K562 (cell line): ENCODE data around the gene BRD7.

Experiments
- BACH1 ChIP-seq: fragments of 200-800 bp; sonication (Bioruptor generic); IDR thresholded peaks from 2 replicates; pipeline ENCODE4 v1.6.1; 2016; ENCODE audit warnings: missing genetic modification characterization, missing compliant biosample characterization
- CCAR2 ChIP-seq: fragments of 200-400 bp; formaldehyde crosslinking; IDR thresholded peaks from 2 replicates; pipeline ENCODE4 v1.6.1; 2017; ENCODE audit warnings: mild to moderate bottlenecking, low read depth, low read length
- CREB1 ChIP-seq, 2 experiments: sonication (generic) in 1 of 2; formaldehyde crosslinking in 1 of 2; IDR thresholded peaks; 2 replicates each; pipeline versions ENCODE4 v1.6.1 to v1.8.0; 2012 to 2022; ENCODE audit warnings: inconsistent platforms in 1 of 2, mild to moderate bottlenecking in 1 of 2, missing genetic modification reagents in 1 of 2, moderate library complexity in 1 of 2
- EZH2 ChIP-seq: IDR thresholded peaks from 2 replicates; pipeline ENCODE4 v1.6.1; 2012; ENCODE audit warnings: low read depth, mild to moderate bottlenecking, inconsistent platforms, low read length, borderline replicate concordance
- HOMEZ ChIP-seq: fragments of 250-450 bp; sonication (Bioruptor Pico); IDR thresholded peaks from 2 replicates; pipeline ENCODE4 v1.4.0; 2020; ENCODE audit warnings: mild to moderate bottlenecking, moderate library complexity
- KDM4B ChIP-seq, 2 experiments: fragments of 450-650 bp in 1 of 2; sonication (generic) in 1 of 2; IDR thresholded peaks; 2 replicates each; pipeline ENCODE4 v1.6.1; 2016 to 2017; ENCODE audit warnings: borderline replicate concordance in 2 of 2, antibody characterized with exemption in 1 of 2, low read depth in 1 of 2, mild to moderate bottlenecking in 1 of 2
- MEIS2 ChIP-seq: fragments of 450-650 bp; IDR thresholded peaks from 2 replicates; pipeline ENCODE4 v1.6.1; 2014; ENCODE audit warnings: mild to moderate bottlenecking; ENCODE audit not compliant: partially characterized antibody
- NR2C2 ChIP-seq, 2 experiments: fragments of 200-800 bp in 1 of 2; sonication (Bioruptor generic) in 1 of 2; sonication (generic) in 1 of 2; formaldehyde crosslinking in 1 of 2; IDR thresholded peaks; 2 replicates each; pipeline versions ENCODE4 v1.6.1 to v1.8.0; 2016 to 2022; ENCODE audit warnings: mild to moderate bottlenecking in 1 of 2, missing compliant biosample characterization in 1 of 2, missing genetic modification characterization in 1 of 2, missing genetic modification reagents in 1 of 2
- REST ChIP-seq, 2 experiments: fragments of 450-650 bp; formaldehyde crosslinking in 1 of 2; IDR thresholded peaks; 2 replicates each; pipeline versions ENCODE4 v1.4.0 to v1.6.1; 2014 to 2020; ENCODE audit warnings: mild to moderate bottlenecking in 2 of 2, borderline replicate concordance in 1 of 2, low read depth in 1 of 2
- YBX1 ChIP-seq: fragments of 450-650 bp; IDR thresholded peaks from 2 replicates; pipeline ENCODE4 v1.7.1; 2016; ENCODE audit warnings: mild to moderate bottlenecking
- ZNF140 ChIP-seq: fragments of 250-450 bp; sonication (Bioruptor Pico); IDR thresholded peaks from 2 replicates; pipeline ENCODE4 v1.8.0; 2021; ENCODE audit warnings: moderate library complexity, mild to moderate bottlenecking, inconsistent platforms
- TF ChIP-seq, protein P1 (sequence below): fragments of 450-650 bp; formaldehyde crosslinking; IDR thresholded peaks from 2 replicates; pipeline ENCODE4 v1.4.0; 2022; ENCODE audit warnings: missing genetic modification characterization
- TF ChIP-seq, protein P2 (sequence below), 3 experiments: IDR thresholded peaks in 2 of 3; conservative IDR thresholded peaks in 1 of 3; 2 replicates each; pipeline ENCODE4 v1.5.1; 2011 to 2012; ENCODE audit warnings: low read length in 3 of 3, mild to moderate bottlenecking in 3 of 3, control low read depth in 2 of 3, improper control_type of control experiment in 1 of 3, inconsistent platforms in 1 of 3, low read depth in 1 of 3, mixed read lengths in 1 of 3, moderate library complexity in 1 of 3; ENCODE audit not compliant: insufficient read depth in 2 of 3

DNA sequence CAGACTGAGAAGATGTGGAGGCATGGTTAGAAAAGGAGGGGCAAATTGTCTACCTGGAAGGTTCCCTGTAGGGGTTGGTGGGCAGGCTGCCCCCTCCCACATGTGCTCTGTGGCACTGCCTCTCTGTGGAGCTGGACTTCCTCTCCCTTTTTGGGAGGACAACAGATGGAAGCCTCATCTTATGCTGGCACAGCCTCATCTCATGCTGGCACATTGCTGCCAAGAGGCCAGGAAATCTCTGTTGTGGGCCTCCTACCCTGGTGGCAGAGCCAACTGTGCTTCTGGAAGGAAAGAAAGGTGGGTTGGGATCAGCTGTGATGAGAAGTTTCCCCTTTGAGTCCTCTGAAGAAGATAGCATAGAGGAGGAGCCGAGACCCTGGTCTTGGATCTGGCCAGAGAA lies 19.7 kb upstream of the BRD7 start:
- no peak for TF ChIP-seq CREB1 (IDR thresholded peaks at IDR 0.05)
- no peak for TF ChIP-seq CREB1 (CRISPR knock-in tag; IDR thresholded peaks at IDR 0.05)
- TF ChIP-seq, protein P1, sequence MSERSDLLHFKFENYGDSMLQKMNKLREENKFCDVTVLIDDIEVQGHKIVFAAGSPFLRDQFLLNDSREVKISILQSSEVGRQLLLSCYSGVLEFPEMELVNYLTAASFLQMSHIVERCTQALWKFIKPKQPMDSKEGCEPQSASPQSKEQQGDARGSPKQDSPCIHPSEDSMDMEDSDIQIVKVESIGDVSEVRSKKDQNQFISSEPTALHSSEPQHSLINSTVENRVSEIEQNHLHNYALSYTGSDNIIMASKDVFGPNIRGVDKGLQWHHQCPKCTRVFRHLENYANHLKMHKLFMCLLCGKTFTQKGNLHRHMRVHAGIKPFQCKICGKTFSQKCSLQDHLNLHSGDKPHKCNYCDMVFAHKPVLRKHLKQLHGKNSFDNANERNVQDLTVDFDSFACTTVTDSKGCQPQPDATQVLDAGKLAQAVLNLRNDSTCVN (CRISPR knock-in tag) = no peak
- no peak for TF ChIP-seq MEIS2
- no peak for TF ChIP-seq REST (IDR thresholded peaks at IDR 0.05; ENCODE audit: borderline replicate concordance)
- no peak for TF ChIP-seq REST (CRISPR knock-in tag; IDR thresholded peaks at IDR 0.05; ENCODE audit: low read depth)
- no peak for TF ChIP-seq EZH2
- TF ChIP-seq HOMEZ (CRISPR knock-in tag) = no peak
- TF ChIP-seq KDM4B (IDR thresholded peaks at IDR 0.05; ENCODE audit: borderline replicate concordance in 2 of 2, low read depth in 1 of 2) = no peak
- no peak for TF ChIP-seq NR2C2 (CRISPR knock-in tag; IDR thresholded peaks at IDR 0.05)
- no peak for TF ChIP-seq NR2C2 (tag; IDR thresholded peaks at IDR 0.05)
- TF ChIP-seq, protein P2, sequence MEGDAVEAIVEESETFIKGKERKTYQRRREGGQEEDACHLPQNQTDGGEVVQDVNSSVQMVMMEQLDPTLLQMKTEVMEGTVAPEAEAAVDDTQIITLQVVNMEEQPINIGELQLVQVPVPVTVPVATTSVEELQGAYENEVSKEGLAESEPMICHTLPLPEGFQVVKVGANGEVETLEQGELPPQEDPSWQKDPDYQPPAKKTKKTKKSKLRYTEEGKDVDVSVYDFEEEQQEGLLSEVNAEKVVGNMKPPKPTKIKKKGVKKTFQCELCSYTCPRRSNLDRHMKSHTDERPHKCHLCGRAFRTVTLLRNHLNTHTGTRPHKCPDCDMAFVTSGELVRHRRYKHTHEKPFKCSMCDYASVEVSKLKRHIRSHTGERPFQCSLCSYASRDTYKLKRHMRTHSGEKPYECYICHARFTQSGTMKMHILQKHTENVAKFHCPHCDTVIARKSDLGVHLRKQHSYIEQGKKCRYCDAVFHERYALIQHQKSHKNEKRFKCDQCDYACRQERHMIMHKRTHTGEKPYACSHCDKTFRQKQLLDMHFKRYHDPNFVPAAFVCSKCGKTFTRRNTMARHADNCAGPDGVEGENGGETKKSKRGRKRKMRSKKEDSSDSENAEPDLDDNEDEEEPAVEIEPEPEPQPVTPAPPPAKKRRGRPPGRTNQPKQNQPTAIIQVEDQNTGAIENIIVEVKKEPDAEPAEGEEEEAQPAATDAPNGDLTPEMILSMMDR (IDR thresholded peaks at IDR 0.05 in 2 of 3, conservative IDR thresholded peaks at IDR 0.05 in 1 of 3; ENCODE audit: insufficient read depth in 2 of 3, low read depth in 1 of 3, low read length in 3 of 3) = no peak
- no peak for TF ChIP-seq YBX1
- TF ChIP-seq CCAR2 = no peak
- no peak for TF ChIP-seq BACH1 (tag)
- TF ChIP-seq ZNF140 (CRISPR knock-in tag) = no peak
